Vagina (tissue), 2 donors: ENCODE results near the gene ZNF782.

ENCODE experiments used
- POLR2AphosphoS5 ChIP-seq, 2 donors: sonication (generic); formaldehyde crosslinking; IDR thresholded peaks; one replicate each; pipeline ENCODE4 v1.9.0; 2017; ENCODE audit warnings: antibody characterized with exemption in 2 of 2, mild to moderate bottlenecking in 2 of 2, low read depth in 1 of 2; ENCODE audit not compliant: insufficient read depth in 1 of 2
- TF ChIP-seq, protein P1 (sequence below), 3 experiments: fragments of 450-650 bp in 2 of 3; fragments of 200-600 bp in 1 of 3; sonication (generic) in 1 of 3; IDR thresholded peaks; one replicate each; pipeline ENCODE4 v1.5.1; 2017 to 2019; ENCODE audit warnings: antibody characterized with exemption in 3 of 3, mild to moderate bottlenecking in 2 of 3, moderate library complexity in 2 of 3

DNA sequence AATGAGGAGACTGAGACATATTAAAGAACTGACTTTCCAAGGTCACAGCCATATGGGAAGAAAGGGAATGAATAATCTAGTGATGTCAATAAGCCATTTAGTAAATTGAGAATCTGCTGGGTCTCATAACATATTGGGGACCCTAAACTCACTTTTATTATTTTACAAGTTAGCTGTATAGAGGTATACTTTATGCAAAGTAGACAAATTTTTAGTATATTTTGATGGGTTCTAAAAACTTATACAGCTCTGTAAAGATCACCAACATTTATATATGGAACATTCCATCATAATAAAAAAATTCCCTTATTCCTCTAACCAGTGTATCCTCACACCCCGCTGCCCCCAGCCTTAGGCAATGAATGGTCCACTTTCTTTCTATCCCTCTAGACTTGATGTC, 40.7 kb downstream of the ZNF782 start:
- TF ChIP-seq, protein P1, sequence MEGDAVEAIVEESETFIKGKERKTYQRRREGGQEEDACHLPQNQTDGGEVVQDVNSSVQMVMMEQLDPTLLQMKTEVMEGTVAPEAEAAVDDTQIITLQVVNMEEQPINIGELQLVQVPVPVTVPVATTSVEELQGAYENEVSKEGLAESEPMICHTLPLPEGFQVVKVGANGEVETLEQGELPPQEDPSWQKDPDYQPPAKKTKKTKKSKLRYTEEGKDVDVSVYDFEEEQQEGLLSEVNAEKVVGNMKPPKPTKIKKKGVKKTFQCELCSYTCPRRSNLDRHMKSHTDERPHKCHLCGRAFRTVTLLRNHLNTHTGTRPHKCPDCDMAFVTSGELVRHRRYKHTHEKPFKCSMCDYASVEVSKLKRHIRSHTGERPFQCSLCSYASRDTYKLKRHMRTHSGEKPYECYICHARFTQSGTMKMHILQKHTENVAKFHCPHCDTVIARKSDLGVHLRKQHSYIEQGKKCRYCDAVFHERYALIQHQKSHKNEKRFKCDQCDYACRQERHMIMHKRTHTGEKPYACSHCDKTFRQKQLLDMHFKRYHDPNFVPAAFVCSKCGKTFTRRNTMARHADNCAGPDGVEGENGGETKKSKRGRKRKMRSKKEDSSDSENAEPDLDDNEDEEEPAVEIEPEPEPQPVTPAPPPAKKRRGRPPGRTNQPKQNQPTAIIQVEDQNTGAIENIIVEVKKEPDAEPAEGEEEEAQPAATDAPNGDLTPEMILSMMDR (IDR thresholded peaks at IDR 0.05) = no peak
- no peak for TF ChIP-seq POLR2AphosphoS5 (IDR thresholded peaks at IDR 0.05; ENCODE audit: insufficient read depth in 1 of 2, low read depth in 1 of 2)
